Chondrocyte (in vitro differentiated cells): ENCODE data around the gene SLC22A3. TPM values are rescaled to one million over a fixed set of nuclear protein-coding genes. Genes with fewer than 3 reads are reported as not detected.
A peak's percentile ranks its signal among the peaks of the same experiment; 100 is the strongest.

Source experiments
- DNase-seq: peaks from one replicate; pipeline ENCODE4 v3.0.0; 2021; ENCODE audit warnings: mixed read lengths, low spot score
- H3K27ac Mint-ChIP-seq: one replicate; pipeline ENCODE4 v1.8.0; 2021; ENCODE audit warnings: mild to moderate bottlenecking, moderate library complexity, mixed read lengths; ENCODE audit not compliant: unreplicated experiment
- H3K27me3 Mint-ChIP-seq: 2 replicates; pipeline ENCODE4 v1.8.0; 2021; ENCODE audit warnings: low read depth, mixed read lengths
- H3K36me3 Mint-ChIP-seq: 2 replicates; pipeline ENCODE4 v1.8.0; 2021; ENCODE audit warnings: low read depth, mixed read lengths
- H3K4me1 Mint-ChIP-seq: 2 replicates; pipeline ENCODE4 v1.8.0; 2021; ENCODE audit warnings: low read depth, mild to moderate bottlenecking, mixed read lengths
- H3K4me3 Mint-ChIP-seq: one replicate; pipeline ENCODE4 v1.8.0; 2021; ENCODE audit warnings: mild to moderate bottlenecking, moderate library complexity, mixed read lengths; ENCODE audit not compliant: unreplicated experiment
- H3K9me3 Mint-ChIP-seq: 2 replicates; pipeline ENCODE4 v1.8.0; 2021; ENCODE audit warnings: low read depth, mixed read lengths
- total RNA-seq: library from RNA; stranded (reverse); gene quantifications from 3 replicates; pipeline ENCODE4 v1.2.1, GENCODE V29; 2021
- TF ChIP-seq, protein P1 (sequence below): fragments of 200-600 bp; sonication (generic); IDR thresholded peaks from 2 replicates; pipeline ENCODE4 v1.5.0; 2021; ENCODE audit warnings: antibody characterized with exemption, mild to moderate bottlenecking, moderate library complexity

The SLC22A3 gene
- total RNA-seq, 1 donor from 2014 or later, result 1.6 TPM

DNA sequence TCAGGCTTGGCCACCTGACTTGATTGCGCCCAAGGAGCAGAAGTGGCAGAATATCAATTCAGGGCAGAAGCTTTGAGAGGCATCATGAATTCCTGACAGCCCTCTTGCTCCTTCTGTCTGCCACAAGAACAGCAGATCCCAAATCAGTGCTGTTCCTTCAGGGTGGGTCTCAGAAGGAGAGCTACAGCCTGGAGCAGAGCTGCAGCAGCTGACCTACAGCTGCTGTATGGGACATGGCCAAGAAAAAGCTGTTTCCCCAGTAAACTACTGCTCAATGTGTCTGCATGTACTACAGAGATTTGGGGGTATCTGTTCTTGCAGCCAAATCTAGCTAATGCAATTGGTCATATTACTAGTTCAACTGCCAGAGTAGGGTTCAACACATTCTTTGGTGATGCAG, 69.0 kb downstream of the SLC22A3 start:
- Mint-ChIP-seq H3K9me3 (no peaks in the 10 kb centered on the region), H3K36me3 (no peaks in the 10 kb centered on the region), H3K27me3 (peaks cover 39% of the 10 kb centered on the region), H3K27ac (no peak overlapping the region), H3K4me1 (no peaks in the 10 kb centered on the region), H3K4me3 (no peak overlapping the region)
- DNase-seq, result no peak
- TF ChIP-seq, protein P1, sequence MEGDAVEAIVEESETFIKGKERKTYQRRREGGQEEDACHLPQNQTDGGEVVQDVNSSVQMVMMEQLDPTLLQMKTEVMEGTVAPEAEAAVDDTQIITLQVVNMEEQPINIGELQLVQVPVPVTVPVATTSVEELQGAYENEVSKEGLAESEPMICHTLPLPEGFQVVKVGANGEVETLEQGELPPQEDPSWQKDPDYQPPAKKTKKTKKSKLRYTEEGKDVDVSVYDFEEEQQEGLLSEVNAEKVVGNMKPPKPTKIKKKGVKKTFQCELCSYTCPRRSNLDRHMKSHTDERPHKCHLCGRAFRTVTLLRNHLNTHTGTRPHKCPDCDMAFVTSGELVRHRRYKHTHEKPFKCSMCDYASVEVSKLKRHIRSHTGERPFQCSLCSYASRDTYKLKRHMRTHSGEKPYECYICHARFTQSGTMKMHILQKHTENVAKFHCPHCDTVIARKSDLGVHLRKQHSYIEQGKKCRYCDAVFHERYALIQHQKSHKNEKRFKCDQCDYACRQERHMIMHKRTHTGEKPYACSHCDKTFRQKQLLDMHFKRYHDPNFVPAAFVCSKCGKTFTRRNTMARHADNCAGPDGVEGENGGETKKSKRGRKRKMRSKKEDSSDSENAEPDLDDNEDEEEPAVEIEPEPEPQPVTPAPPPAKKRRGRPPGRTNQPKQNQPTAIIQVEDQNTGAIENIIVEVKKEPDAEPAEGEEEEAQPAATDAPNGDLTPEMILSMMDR, result no peak

DNA sequence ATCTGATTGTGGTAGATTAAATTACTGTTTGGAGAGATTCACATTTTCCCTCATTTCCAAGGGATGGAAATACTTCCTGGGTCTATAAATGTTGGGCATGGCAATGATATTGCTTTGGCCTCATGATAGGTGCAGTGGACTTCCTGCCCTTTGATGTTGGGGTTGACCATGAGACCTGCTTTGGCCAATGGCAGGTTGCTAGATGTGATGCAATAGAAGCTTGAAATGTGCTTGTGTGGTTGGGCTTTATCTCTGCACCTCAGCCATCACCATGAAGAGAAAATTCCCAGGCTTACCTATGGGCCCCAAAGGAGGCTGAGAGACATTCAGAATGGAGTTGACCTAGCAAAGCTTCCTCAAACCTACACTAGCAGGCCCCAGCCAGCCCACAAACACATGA, 69.4 kb downstream of the SLC22A3 start:
- Mint-ChIP-seq H3K4me1 (no peaks in the 10 kb centered on the region), H3K27ac (no peak overlapping the region), H3K9me3 (no peaks in the 10 kb centered on the region), H3K4me3 (no peak overlapping the region), H3K36me3 (no peaks in the 10 kb centered on the region), H3K27me3 (peaks cover 35% of the 10 kb centered on the region)
- TF ChIP-seq, protein P1, result no peak
- DNase-seq, result no peak

DNA sequence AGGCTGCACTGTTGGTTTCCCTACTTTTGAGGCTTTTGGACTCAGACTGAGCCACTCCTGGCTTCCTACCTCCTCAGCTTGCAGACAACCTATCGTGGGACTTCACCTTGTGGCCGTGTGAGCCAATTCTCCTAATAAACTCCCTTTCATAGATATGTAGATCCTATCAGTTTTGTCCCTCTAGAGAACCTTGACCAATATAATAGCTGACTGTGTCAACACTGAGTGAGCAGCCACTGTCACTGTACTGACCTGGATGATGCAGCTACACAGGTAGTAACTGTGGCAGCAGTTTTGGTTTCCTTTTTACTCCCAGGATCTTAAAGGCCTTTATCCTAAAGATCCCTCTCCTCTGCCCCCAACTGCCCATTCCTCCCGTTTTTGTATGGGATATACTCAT, 70.2 kb downstream of the SLC22A3 start:
- Mint-ChIP-seq H3K27ac (no peak overlapping the region), H3K9me3 (no peaks in the 10 kb centered on the region), H3K36me3 (no peaks in the 10 kb centered on the region), H3K4me1 (no peaks in the 10 kb centered on the region), H3K27me3 (peaks cover 32% of the 10 kb centered on the region), H3K4me3 (no peak overlapping the region)
- TF ChIP-seq, protein P1, result no peak
- DNase-seq, result no peak

DNA sequence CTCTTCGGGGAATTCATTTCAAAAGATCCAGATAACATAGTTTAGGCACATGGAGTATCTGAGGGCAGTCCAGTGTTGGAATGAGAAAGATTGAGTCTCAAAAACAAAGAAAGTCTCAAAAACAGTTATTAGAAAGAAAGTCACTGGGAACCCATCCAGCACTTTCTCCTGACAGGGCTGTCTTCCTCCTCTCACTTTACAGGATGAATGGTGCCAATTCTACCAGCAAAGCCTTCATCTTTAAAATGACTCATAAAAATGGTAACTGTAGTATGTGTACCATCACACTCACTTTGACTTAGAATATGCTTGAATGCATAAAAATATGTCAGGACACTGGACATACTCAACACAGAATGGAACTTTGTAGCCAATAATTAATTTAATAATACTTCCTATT, 71.3 kb downstream of the SLC22A3 start:
- no peaks in the 10 kb centered on the region for H3K4me1 Mint-ChIP-seq
- no peaks in the 10 kb centered on the region for H3K9me3 Mint-ChIP-seq
- H3K27ac Mint-ChIP-seq, result no peak overlapping the region
- TF ChIP-seq, protein P1, result no peak
- no peaks in the 10 kb centered on the region for H3K36me3 Mint-ChIP-seq
- no peak overlapping the region for H3K4me3 Mint-ChIP-seq
- DNase-seq, result no peak
- peaks cover 25% of the 10 kb centered on the region for H3K27me3 Mint-ChIP-seq

DNA sequence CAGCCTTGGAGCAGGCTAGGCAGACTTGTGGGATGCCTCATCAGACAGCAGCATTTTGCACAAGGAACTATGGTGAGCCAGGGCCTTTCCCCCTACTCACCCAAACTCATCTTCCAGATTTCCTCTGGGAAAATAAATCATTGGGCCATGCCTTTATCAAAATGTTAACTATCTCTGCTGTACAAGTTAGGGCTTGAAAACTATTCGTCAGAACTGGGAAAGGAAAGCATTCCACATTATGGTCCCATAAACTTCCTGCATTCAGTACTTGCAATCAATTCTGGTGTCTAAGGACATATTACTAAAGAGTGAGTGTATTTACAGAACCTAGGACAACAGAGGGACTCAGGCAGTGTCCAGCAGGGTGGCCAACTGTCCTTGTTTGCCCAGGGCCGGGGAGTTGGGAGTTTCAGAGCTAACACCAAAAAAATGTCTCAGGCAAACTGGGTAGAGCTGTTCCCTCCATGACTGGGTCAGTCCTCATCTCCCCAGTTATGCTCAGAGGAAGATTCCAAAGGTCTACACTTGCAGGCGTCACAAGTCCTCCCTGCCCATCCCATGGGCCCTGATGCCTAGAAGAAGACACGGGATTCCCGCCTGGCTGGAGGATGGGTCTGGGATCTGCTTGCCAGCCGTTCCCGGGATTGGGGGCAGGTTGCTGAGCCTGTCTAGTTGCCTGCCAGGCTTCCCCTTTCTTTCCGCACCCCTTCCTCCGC, 72.2 kb downstream of the SLC22A3 start:
- Mint-ChIP-seq H3K4me1 (no peaks in the 10 kb centered on the region), H3K4me3 (no peak overlapping the region), H3K36me3 (no peaks in the 10 kb centered on the region), H3K27ac (no peak overlapping the region), H3K9me3 (no peaks in the 10 kb centered on the region), H3K27me3 (peaks cover 19% of the 10 kb centered on the region)
- TF ChIP-seq, protein P1, result no peak
- DNase-seq, result peak; percentile 71
